ENCODE measurements around the gene KRT3.

KRT3 gene

GRCh38 chr12:52832985-52833905, 37.3 kb upstream of the KRT3 start:
- ATAC-seq (no peak), DNase-seq (no peak)
- Mint-ChIP-seq H3K36me3 (ENCODE audit: low read depth) (no peaks in the 10 kb centered on the region), H3K4me1 (peaks cover 47% of the 10 kb centered on the region), H3K27me3 (peaks cover 2% of the 10 kb centered on the region), H3K4me3 (no peak overlapping the region), H3K9me3 (no peaks in the 10 kb centered on the region), H3K27ac (no peak overlapping the region)

GRCh38 chr12:52832451-52832850, 36.5 kb upstream of the KRT3 start:
- no peak overlapping the region for H3K4me3 Mint-ChIP-seq
- no peaks in the 10 kb centered on the region for H3K36me3 Mint-ChIP-seq (ENCODE audit: low read depth)
- no peak for ATAC-seq
- no peak overlapping the region for H3K27ac Mint-ChIP-seq
- peaks cover 39% of the 10 kb centered on the region for H3K4me1 Mint-ChIP-seq
- peaks cover 2% of the 10 kb centered on the region for H3K27me3 Mint-ChIP-seq
- H3K9me3 Mint-ChIP-seq = no peaks in the 10 kb centered on the region
- DNase-seq = no peak

- ATAC-seq = no peak
- DNase-seq = no peak
- Mint-ChIP-seq H3K27me3 (peaks cover 2% of the 10 kb centered on the region), H3K36me3 (ENCODE audit: low read depth) (no peaks in the 10 kb centered on the region), H3K27ac (no peak overlapping the region), H3K9me3 (no peaks in the 10 kb centered on the region), H3K4me3 (no peak overlapping the region), H3K4me1 (peaks cover 27% of the 10 kb centered on the region)
These were observed 35.3 kb upstream of the KRT3 start for GRCh38 chr12:52831251-52831650.

DNA sequence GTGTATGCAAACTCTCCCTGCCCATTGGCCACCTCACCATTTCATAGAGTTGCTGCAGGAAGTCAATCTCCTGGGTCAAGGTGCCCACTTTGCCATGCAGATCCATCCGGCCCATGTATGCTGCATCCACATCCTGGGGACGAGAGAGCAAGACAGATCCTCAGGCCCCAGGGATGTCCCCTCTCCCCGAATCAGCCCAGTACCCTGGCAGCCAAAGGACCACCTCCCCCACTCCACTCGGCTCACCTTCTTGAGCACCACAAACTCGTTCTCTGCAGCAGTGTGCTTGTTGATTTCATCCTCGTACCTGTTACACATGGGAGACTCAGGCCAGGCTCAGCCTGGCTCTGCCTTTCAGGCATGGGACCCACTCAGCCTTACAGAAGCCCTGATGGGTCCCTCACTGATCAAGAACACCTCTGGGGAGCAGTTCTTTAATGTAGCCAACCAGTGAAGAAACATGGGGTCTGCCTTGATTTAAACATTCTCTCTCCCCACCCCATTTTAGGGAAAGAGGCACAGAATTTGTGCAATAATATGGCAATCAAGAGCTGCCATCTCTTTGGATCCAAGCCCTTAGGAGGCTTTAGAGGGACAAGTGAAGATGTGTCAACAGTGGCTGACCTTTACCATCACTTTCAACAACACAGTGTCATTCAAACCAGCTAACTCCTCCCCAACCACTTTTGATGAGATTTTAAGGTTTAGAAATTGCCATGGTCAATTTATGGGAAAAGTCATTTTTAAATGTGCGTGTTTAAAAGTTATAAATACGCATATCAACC, 34.3 kb upstream of the KRT3 start:
- Mint-ChIP-seq H3K27ac (no peak overlapping the region), H3K9me3 (no peaks in the 10 kb centered on the region), H3K4me3 (no peak overlapping the region), H3K36me3 (ENCODE audit: low read depth) (no peaks in the 10 kb centered on the region), H3K27me3 (peaks cover 2% of the 10 kb centered on the region), H3K4me1 (peaks cover 16% of the 10 kb centered on the region)
- ATAC-seq (no peak), DNase-seq (no peak)

GRCh38 chr12:52828591-52829021, 32.7 kb upstream of the KRT3 start:
- no peaks in the 10 kb centered on the region for H3K9me3 Mint-ChIP-seq
- H3K27me3 Mint-ChIP-seq = peaks cover 2% of the 10 kb centered on the region
- no peak overlapping the region for H3K27ac Mint-ChIP-seq
- ATAC-seq (no peak), DNase-seq (no peak)
- no peak overlapping the region for H3K4me3 Mint-ChIP-seq
- H3K4me1 Mint-ChIP-seq = peaks cover 9% of the 10 kb centered on the region
- H3K36me3 Mint-ChIP-seq (ENCODE audit: low read depth) = no peaks in the 10 kb centered on the region

GRCh38 chr12:52828156-52828555, 32.2 kb upstream of the KRT3 start:
- no peak for ATAC-seq
- no peak overlapping the region for H3K27ac Mint-ChIP-seq

DNA sequence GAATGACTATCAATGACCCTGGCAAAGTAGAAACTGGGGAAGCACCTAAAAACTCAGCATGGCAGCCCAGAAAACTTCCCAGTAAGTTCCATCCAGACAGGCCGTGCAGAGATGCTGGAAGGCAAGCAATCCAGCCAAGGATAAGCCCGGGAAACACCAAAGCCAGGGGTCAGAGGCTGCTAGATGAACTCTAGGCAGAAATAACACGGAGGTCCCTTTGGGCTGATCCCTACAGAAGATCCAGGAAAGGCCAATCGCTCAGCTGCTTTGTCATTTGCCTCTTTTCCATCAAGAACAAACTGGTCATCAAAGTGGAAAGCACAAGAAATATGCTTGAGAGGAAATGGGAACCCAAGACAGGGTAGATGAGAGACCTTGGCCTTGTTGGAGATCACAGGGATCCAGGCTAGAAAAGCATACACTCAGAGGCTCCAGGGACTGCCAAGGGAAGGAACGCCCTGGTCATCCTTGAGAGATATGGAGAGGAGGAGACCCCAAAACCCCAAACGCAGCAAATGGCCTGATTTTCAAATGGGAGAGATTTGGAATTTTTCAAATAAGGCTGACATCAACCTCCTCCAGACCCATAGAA, 31.7 kb upstream of the KRT3 start:
- no peak for DNase-seq
- H3K4me3 Mint-ChIP-seq = no peak overlapping the region
- H3K27me3 Mint-ChIP-seq = peaks cover 2% of the 10 kb centered on the region
- H3K27ac Mint-ChIP-seq = no peak overlapping the region
- ATAC-seq = no peak
- no peaks in the 10 kb centered on the region for H3K36me3 Mint-ChIP-seq (ENCODE audit: low read depth)
- H3K9me3 Mint-ChIP-seq = no peaks in the 10 kb centered on the region
- peaks cover 9% of the 10 kb centered on the region for H3K4me1 Mint-ChIP-seq

More at GRCh38 chr12:52828156-52828555, 32.2 kb upstream of the KRT3 start:
- Mint-ChIP-seq H3K9me3 (no peaks in the 10 kb centered on the region), H3K4me1 (peaks cover 9% of the 10 kb centered on the region), H3K36me3 (ENCODE audit: low read depth) (no peaks in the 10 kb centered on the region), H3K27me3 (peaks cover 2% of the 10 kb centered on the region), H3K4me3 (no peak overlapping the region)
- no peak for DNase-seq

- no peak for DNase-seq
- H3K27ac Mint-ChIP-seq = no peak overlapping the region
- no peak for ATAC-seq
- H3K4me1 Mint-ChIP-seq = peaks cover 9% of the 10 kb centered on the region
- H3K27me3 Mint-ChIP-seq = peaks cover 2% of the 10 kb centered on the region
- H3K4me3 Mint-ChIP-seq = no peak overlapping the region
- H3K36me3 Mint-ChIP-seq (ENCODE audit: low read depth) = no peaks in the 10 kb centered on the region
- no peaks in the 10 kb centered on the region for H3K9me3 Mint-ChIP-seq
These were observed 30.9 kb upstream of the KRT3 start for GRCh38 chr12:52826611-52827498.

DNA sequence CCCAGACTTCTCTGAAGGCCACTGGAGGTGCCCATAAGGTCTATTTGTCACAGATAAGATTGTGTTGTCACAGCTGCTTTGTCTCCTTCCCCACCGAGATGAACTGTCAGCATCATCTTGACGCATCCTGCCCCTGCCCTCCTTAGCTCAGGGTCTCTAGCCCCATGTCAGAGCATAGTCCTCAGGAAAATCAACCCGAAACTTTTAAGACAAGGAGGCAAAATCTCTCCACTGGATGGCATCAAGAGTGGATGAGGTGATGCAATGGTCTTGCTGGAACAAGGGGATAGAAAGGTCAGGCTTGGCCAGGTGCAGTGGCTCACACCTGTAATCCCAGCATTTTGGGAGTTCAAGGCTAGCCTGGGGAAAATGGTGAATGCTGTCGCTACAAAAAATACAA, 30.0 kb upstream of the KRT3 start:
- H3K27ac Mint-ChIP-seq = no peak overlapping the region
- no peaks in the 10 kb centered on the region for H3K36me3 Mint-ChIP-seq (ENCODE audit: low read depth)
- DNase-seq (no peak), ATAC-seq (no peak)
- H3K4me3 Mint-ChIP-seq = no peak overlapping the region
- H3K27me3 Mint-ChIP-seq = peaks cover 2% of the 10 kb centered on the region
- H3K9me3 Mint-ChIP-seq = no peaks in the 10 kb centered on the region
- peaks cover 9% of the 10 kb centered on the region for H3K4me1 Mint-ChIP-seq

GRCh38 chr12:52824741-52825410, 29.0 kb upstream of the KRT3 start:
- peaks cover 9% of the 10 kb centered on the region for H3K4me1 Mint-ChIP-seq
- H3K9me3 Mint-ChIP-seq = no peaks in the 10 kb centered on the region
- no peak overlapping the region for H3K27ac Mint-ChIP-seq
- ATAC-seq (no peak), DNase-seq (no peak)
- H3K36me3 Mint-ChIP-seq (ENCODE audit: low read depth) = no peaks in the 10 kb centered on the region
- H3K4me3 Mint-ChIP-seq = no peak overlapping the region
- no peaks in the 10 kb centered on the region for H3K27me3 Mint-ChIP-seq

GRCh38 chr12:52823761-52824450, 28.0 kb upstream of the KRT3 start:
- no peak for ATAC-seq
- peaks cover 6% of the 10 kb centered on the region for H3K4me1 Mint-ChIP-seq
- no peaks in the 10 kb centered on the region for H3K9me3 Mint-ChIP-seq
- DNase-seq = no peak
- no peaks in the 10 kb centered on the region for H3K27me3 Mint-ChIP-seq
- H3K4me3 Mint-ChIP-seq = no peak overlapping the region
- H3K36me3 Mint-ChIP-seq (ENCODE audit: low read depth) = no peaks in the 10 kb centered on the region
- H3K27ac Mint-ChIP-seq = no peak overlapping the region

- H3K27me3 Mint-ChIP-seq = no peaks in the 10 kb centered on the region
These were observed 27.0 kb upstream of the KRT3 start for GRCh38 chr12:52822771-52823510.

More at GRCh38 chr12:52822771-52823510, 27.0 kb upstream of the KRT3 start:
- peaks cover 2% of the 10 kb centered on the region for H3K4me1 Mint-ChIP-seq
- no peak overlapping the region for H3K4me3 Mint-ChIP-seq
- no peak overlapping the region for H3K27ac Mint-ChIP-seq
- no peak for ATAC-seq
- H3K9me3 Mint-ChIP-seq = no peaks in the 10 kb centered on the region
- H3K36me3 Mint-ChIP-seq (ENCODE audit: low read depth) = no peaks in the 10 kb centered on the region
- no peak for DNase-seq

All from activated naive CD8-positive, alpha-beta T cell treated with anti-CD3 and anti-CD28 coated beads, Interleukin-2, amount 50 U/mL, for 24 hours (primary cell).